ENCODE results near the gene RASGRP3.
"Not testable (repeated sequence)": the region's sequence is repeated elsewhere in the genome, so short reads cannot be mapped to it uniquely, and the experiment has no call there.

The RASGRP3 gene

DNA sequence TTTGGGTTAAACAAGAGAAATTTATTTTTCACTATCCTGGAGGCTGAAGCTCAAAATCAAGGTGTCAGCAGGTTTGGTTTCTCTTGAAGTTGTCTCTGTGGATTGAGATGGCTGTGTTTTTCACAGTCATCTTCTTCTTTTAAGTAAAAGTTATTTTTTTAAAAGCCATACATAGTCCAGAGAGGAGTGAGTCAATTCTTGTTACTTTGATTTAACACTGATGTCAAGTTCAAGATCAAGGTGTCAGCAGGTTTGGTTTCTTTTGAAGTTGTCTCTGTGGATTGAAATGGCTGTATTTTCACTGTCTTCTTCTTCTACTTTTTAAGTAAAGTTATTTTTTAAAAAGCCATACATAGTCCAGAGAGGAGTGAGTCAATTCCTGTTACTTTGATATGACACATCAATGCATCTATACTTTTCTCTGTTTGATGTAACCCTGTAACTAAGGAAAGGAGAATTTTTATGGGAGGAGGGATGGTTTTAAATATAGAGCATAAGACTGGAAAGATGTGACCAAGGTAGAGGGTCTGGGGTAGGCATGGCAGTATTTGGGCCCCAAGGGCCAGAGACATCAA lies 22.5 kb upstream of the RASGRP3 start:
- no peak for DNase-seq (ENCODE audit: low read depth in 2 of 2)

GRCh38 chr2:33457556-33458247 lies 18.7 kb upstream of the RASGRP3 start:
- DNase-seq (ENCODE audit: low read depth in 2 of 2), result no peak

- DNase-seq (ENCODE audit: low read depth in 2 of 2), result no peak
These were observed 18.1 kb upstream of the RASGRP3 start for GRCh38 chr2:33458248-33458819.

DNA sequence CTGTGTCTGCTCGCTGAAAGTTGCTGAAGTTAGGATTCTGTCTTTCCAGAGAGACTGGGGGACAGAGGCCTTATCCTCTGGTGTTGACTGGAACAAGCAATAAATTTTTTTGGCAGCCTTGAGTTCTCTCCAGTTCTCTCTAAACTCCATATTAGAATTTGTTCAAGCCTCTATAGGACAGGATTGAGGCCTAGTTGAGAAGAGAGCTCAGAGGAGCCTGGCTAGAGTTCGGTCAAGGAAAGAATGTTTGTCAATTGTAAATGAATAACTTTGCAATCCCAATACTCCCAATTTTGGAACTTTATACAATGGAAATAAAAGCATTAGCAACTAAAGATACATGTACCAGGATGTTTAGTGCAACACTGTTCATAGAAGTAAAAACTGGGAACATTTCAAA lies 16.7 kb upstream of the RASGRP3 start:
- DNase-seq (ENCODE audit: low read depth in 2 of 2), result no peak

GRCh38 chr2:33462512-33462911 lies 13.9 kb upstream of the RASGRP3 start:
- not testable (repeated sequence) for DNase-seq (ENCODE audit: low read depth in 2 of 2)

DNA sequence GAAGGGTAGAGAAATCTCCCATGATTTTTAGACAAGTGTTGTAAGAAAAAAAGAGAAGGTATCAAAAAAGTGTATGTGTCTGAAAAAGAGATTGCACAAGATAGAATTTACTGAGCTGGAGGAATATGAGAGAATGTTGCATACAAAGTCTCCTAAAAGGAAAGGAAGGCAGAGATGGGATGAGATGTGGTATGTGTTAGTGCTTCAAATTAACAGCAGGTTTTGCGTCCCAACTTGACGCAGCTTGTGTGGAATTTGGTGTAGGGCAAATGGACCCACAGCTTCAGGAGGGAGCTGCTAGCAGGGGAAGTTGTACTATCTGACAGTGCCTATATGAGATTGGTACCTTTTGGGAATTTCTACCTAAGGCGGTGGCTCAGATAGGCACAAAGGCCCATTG lies 9.0 kb upstream of the RASGRP3 start:
- no peak for DNase-seq (ENCODE audit: low read depth in 2 of 2)

DNA sequence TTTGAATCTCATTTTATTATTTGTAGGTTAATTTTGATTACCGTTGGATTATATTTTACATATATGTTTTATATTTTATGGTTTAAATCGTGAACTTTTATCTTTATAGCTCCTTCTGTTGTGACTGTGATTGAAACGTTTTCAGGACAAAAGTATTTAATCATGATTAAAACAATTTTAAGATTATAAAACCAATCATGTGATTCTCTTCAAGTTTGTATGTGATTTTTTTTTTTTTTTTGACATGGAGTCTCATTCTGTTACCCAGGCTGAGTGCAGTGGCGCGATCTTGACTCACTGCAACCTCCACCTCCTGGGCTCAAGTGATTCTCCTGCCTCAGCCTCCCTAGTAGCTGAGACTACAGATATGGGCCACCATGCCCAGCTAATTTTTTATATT lies 7.2 kb upstream of the RASGRP3 start:
- DNase-seq (ENCODE audit: low read depth in 2 of 2), result no peak

GRCh38 chr2:33475224-33476130 lies 972 bp upstream of the RASGRP3 start:
- DNase-seq (ENCODE audit: low read depth in 2 of 2), result peak; percentile 35 to 70

DNA sequence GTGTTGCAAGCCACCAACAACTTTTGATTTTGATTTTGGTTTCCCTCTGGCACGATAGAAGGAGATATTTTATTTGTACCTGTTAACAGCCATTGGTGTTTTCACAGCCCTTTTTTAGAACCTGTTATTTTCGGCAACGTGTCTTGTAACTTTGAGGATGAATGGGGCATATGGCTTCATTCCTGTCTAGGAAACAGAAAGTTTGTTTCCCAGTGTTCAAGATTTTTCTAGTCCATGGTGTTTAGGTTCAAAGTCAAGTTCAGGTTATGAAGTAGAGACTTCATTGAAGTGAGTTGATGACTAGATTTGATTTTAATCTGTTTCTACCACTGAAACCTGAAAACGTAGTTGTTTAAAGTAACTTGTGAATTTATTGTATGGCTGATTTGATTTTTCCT lies 343 bp downstream of the RASGRP3 start:
- no peak for DNase-seq (ENCODE audit: low read depth in 2 of 2)

DNA sequence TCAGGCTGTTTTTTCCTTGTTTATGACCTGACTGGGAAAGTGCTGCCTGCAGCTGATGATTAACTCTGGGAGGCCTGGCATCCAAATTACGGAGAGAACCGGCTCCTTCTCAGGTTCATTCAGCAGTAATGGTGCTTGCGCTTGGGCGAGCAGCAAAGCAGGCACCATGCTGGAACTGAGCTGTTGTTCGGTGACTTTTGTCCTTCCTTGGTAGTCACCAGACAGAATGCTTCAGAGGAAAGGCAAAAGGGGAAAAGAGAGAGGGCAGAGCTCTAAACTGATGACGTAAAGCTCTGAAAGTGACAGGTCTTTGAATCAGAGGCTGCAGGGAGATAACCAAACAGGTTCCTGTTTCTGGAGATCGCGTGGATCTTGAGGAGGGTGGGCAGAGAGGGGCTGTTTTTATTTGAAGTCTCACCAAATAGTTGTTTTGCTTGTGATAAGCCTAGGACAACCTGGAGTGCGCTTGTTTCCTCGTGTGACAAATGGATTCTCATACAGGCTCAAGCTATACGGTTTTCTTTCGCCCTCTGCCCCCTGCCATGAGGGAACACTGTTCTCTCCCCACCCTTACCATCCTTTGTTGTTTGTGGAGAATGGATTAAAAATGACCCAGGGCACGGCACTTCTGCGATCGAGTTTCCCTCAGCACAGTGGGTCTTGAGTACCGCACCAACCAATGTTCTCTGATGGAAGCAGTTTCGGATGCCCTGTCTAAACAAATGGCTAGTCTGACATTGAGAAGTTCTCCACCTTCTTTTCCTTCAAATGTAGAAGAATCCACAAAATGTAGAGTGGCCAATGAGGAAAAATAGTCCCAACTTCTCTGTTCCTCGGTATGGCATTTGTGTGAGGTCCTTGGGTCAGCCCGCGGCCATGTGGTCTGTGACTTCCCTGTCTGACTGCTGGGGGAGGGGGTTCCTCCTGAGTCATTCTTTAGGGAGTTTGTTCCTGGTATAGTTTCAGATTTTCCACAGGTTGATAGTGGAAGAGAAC lies 1.3 kb downstream of the RASGRP3 start:
- no peak for DNase-seq (ENCODE audit: low read depth in 2 of 2)

GRCh38 chr2:33478968-33479731 lies 2.7 kb downstream of the RASGRP3 start:
- no peak for DNase-seq (ENCODE audit: low read depth in 2 of 2)

DNA sequence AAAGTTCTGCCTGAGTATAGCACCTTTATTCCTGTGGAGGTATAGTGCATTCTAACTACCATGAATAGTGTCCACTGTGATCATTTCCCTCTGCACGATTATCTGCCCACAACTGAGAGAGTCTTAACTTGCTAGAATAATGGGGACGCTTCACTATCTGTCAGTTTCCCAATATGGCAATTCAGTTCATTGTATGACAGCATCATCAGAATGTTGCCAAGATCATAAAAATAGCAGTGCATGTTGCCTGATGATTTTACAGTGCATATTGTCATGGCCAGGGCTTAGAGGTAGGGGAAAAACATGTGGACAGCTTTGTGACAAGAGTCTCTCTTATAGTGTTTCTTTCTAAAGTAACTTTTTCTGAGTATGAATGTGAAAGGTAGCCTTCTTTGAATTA lies 6.1 kb downstream of the RASGRP3 start:
- DNase-seq (ENCODE audit: low read depth in 2 of 2), result no peak

DNA sequence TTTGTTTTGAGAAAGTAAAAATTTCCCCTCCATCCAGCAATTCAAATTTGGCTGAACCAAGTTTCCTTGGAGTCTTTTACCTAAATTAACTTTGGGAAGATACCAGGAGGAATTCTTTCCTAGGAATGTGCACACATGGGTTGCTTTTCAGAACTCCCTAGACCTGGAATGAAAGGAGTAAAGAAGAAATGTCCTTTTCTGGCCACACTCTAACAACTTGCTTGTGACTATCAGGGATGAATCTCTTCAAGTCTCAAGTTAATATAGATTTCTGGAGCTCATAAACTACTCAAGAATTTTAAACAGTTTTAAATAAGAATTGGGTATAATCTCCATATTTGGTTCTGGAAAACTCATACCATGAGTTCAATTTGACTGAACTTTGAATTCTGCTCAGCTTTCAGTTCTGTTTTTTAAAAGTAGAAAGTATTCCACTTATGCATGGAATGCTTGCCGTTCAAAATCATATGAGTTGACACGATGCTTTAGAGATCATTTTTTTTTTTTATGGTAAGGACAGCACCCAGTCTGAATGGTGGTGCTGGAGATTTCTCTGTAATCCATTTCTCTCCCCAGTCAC lies 7.7 kb downstream of the RASGRP3 start:
- no peak for DNase-seq (ENCODE audit: low read depth in 2 of 2)

DNA sequence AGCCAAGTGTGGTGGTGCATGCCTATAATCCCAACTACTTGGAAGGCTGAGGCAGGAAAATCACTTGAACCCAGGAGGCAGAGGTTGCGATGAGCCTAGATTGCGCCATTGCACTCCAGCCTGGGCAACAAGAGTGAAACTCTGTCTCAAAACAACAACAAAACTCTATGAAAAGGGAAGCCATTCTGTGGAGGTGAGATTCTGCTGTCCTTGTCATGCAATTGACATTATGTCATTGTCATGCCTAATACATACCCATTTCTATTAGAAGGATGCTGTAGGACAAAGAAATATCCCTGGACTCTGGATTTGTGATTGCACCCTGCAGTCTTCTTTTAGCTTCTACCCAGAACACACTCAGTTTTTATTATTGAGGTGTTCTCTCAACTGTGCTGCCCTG lies 8.6 kb downstream of the RASGRP3 start:
- no peak for DNase-seq (ENCODE audit: low read depth in 2 of 2)

DNA sequence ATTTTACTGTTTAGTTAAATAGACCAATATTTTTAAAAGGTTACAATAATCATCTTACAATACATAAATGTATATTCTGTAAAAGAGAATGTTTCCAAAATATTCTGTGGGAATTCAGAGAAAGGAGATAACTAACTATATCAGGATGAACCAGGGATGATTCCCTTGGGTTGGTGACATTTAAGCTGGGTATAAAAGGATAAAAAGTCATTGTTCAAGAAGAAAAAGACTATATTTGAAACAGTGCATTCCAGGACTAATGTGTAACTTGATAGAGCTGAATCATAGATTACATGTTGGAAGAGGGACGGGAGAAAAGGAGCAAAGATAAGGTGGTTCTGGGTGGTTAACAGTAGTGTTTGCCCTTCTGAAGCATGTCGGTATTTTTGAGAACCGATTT lies 10.1 kb downstream of the RASGRP3 start:
- DNase-seq (ENCODE audit: low read depth in 2 of 2), result no peak

DNA sequence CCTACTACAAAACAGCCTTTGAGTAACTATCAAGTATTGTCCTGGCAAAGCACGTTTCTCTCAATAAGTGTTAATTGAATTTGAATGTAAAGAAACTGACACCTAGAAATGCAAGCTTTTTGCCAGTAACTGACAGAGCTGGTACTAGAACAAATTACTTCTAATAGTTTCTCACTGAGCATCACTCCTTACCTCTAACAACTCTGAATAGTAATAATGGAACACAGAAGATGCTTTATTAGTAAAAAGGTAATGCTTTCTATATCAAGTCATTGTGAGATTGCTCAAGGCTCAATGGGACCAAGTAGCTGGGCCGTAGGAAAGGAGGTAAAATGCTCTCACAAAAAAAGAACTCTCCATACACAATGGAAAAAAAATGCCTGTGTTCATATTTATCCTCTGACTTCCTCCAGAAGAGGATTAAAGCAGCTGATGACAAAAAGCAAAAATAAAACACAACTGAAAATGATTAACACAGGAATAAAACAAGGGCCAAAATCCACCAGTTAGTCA lies 11.8 kb downstream of the RASGRP3 start:
- no peak for DNase-seq (ENCODE audit: low read depth in 2 of 2)

- DNase-seq (ENCODE audit: low read depth in 2 of 2), result no peak
These were observed 12.5 kb downstream of the RASGRP3 start for GRCh38 chr2:33488715-33489540.

GRCh38 chr2:33489835-33490431 lies 13.5 kb downstream of the RASGRP3 start:
- no peak for DNase-seq (ENCODE audit: low read depth in 2 of 2)
